Ascending aorta (tissue), 2 donors: ENCODE data around the gene CRABP2. TPM values are rescaled to one million over a fixed set of nuclear protein-coding genes. Genes with fewer than 3 reads are reported as not detected.

Experiments used
- DNase-seq, 2 donors: peaks; one replicate each; pipeline ENCODE4 v3.0.0-alpha.2; 2019; ENCODE audit warnings: low spot score in 2 of 2
- H3K27ac ChIP-seq, 2 donors: fragments of 200-600 bp; sonication (generic); one replicate each; pipeline ENCODE4 v1.5.1; 2016 to 2017; ENCODE audit warnings: mild to moderate bottlenecking in 1 of 2
- H3K27me3 ChIP-seq: fragments of 200-600 bp; sonication (generic); one replicate; pipeline ENCODE4 v1.5.1; 2017
- H3K36me3 ChIP-seq, 2 donors: fragments of 200-600 bp; sonication (generic); one replicate each; pipeline ENCODE4 v1.5.1; 2016
- H3K4me1 ChIP-seq, 2 donors: fragments of 200-600 bp; sonication (generic); one replicate each; pipeline ENCODE4 v1.5.1; 2016 to 2017; ENCODE audit warnings: mild to moderate bottlenecking in 1 of 2
- H3K4me3 ChIP-seq, 2 donors: fragments of 200-600 bp; sonication (generic); one replicate each; pipeline ENCODE4 v1.5.1; 2016 to 2017; ENCODE audit warnings: mild to moderate bottlenecking in 1 of 2
- H3K9me3 ChIP-seq, 2 donors: fragments of 200-600 bp; sonication (generic); one replicate each; pipeline ENCODE4 v1.5.1; 2016
- CTCF ChIP-seq, 3 experiments: fragments of 200-600 bp in 2 of 3; fragments of 450-650 bp in 1 of 3; sonication (generic) in 2 of 3; IDR thresholded peaks; one replicate each; pipeline ENCODE4 v1.5.1; 2016 to 2019; ENCODE audit warnings: antibody characterized with exemption in 3 of 3, mild to moderate bottlenecking in 1 of 3, moderate library complexity in 1 of 3
- intact Hi-C: fragments of 100-400 bp; cut with DNase I; formaldehyde crosslinking; loops from one replicate; pipeline ENCODE4 v1.15.1; 2023
- total RNA-seq: library from RNA; depleted of rRNA; stranded (reverse); fragments of >200 nt; gene quantifications from one replicate; pipeline ENCODE4 v1.1.0, GENCODE V29; 2016

Gene CRABP2
- total RNA-seq, 1 donor from 2014 or later: not detected

- Histone ChIP-seq H3K9me3 (no peaks in the 10 kb centered on the region), H3K4me3 (peak within 1 kb of the TSS; percentile 55 to 91), H3K36me3 (peaks cover 42 to 55% of the 10 kb centered on the region in 2 donors), H3K4me1 (peaks cover 4 to 27% of the 10 kb centered on the region in 2 donors), H3K27ac (peak within 1 kb of the TSS; percentile 87 to 91), H3K27me3 (no peaks in the 10 kb centered on the region)
- peak; percentile 97 to 100 for DNase-seq
- intact Hi-C loops: loop anchor here (1.0 to 10.0 kb wide), 4 partner anchors 10 to 616 kb away; partner anchors contain the start of genes HDGF, ISG20L2, METTL25B and PRCC
- TF ChIP-seq CTCF (IDR thresholded peaks at IDR 0.05): no peak
These were observed 35.5 kb upstream of the CRABP2 start, which contains the start of gene MRPL24 for GRCh38 chr1:156740741-156741480. Gene MRPL24 (minus strand): TSS chr1:156741088. CDS start chr1:156738704, 2,384 bp downstream.

GRCh38 chr1:156740237-156740740 is 34.9 kb upstream of the CRABP2 start:
- intact Hi-C loops: loop anchor here (10.0 kb wide), 1 partner anchor 615 kb away; no protein-coding TSS in a partner anchor
- no peak for DNase-seq
- Histone ChIP-seq H3K27me3 (no peaks in the 10 kb centered on the region), H3K4me3 (peak overlapping the region; percentile 55 to 91), H3K4me1 (peaks cover 4 to 22% of the 10 kb centered on the region in 2 donors), H3K36me3 (peaks cover 42 to 58% of the 10 kb centered on the region in 2 donors), H3K27ac (peak overlapping the region; percentile 56 to 62), H3K9me3 (no peaks in the 10 kb centered on the region)
- no peak for TF ChIP-seq CTCF (IDR thresholded peaks at IDR 0.05)

- H3K36me3 ChIP-seq: peaks cover 40 to 48% of the 10 kb centered on the region in 2 donors
- H3K27ac ChIP-seq: no peak overlapping the region
- intact Hi-C loops: no loop called here
- no peaks in the 10 kb centered on the region for H3K9me3 ChIP-seq
- DNase-seq: no peak
- no peak overlapping the region for H3K4me3 ChIP-seq
- no peaks in the 10 kb centered on the region for H3K27me3 ChIP-seq
- TF ChIP-seq CTCF (IDR thresholded peaks at IDR 0.05): no peak
- H3K4me1 ChIP-seq: peaks cover 4 to 16% of the 10 kb centered on the region in 2 donors
These were observed 33.5 kb upstream of the CRABP2 start for GRCh38 chr1:156738916-156739315.

- no peak for DNase-seq
- Histone ChIP-seq H3K27me3 (no peaks in the 10 kb centered on the region), H3K4me1 (peaks cover 4 to 16% of the 10 kb centered on the region in 2 donors), H3K9me3 (no peaks in the 10 kb centered on the region), H3K36me3 (peaks cover 37 to 48% of the 10 kb centered on the region in 2 donors), H3K4me3 (no peak overlapping the region), H3K27ac (no peak overlapping the region)
- TF ChIP-seq CTCF (IDR thresholded peaks at IDR 0.05): no peak
- intact Hi-C loops: no loop called here
These were observed 33.0 kb upstream of the CRABP2 start for GRCh38 chr1:156738407-156738806.

- intact Hi-C loops: no loop called here
- no peak for TF ChIP-seq CTCF (IDR thresholded peaks at IDR 0.05)
- DNase-seq: no peak
- peaks cover 25 to 37% of the 10 kb centered on the region in 2 donors for H3K36me3 ChIP-seq
- H3K4me3 ChIP-seq: no peak overlapping the region
- no peaks in the 10 kb centered on the region for H3K9me3 ChIP-seq
- H3K27ac ChIP-seq: no peak overlapping the region
- H3K4me1 ChIP-seq: peaks cover 0 to 4% of the 10 kb centered on the region in 2 donors
- H3K27me3 ChIP-seq: no peaks in the 10 kb centered on the region
These were observed 28.7 kb upstream of the CRABP2 start for GRCh38 chr1:156733989-156734584.
